Endodermal cell (in vitro differentiated cells): ENCODE data around the gene BANF1. TPM values are rescaled to one million over a fixed set of nuclear protein-coding genes. Genes with fewer than 3 reads are reported as not detected.

Source experiments
- DNase-seq: peaks from one replicate; pipeline ENCODE4 v3.0.0-alpha.2; 2017
- H3K27ac ChIP-seq: 2 replicates; pipeline ENCODE4 v1.5.1; 2013; ENCODE audit warnings: mild to moderate bottlenecking, low read depth, low read length, moderate library complexity
- H3K27me3 ChIP-seq: 2 replicates; pipeline ENCODE4 v1.6.1; 2013; ENCODE audit warnings: mild to moderate bottlenecking, low read length, moderate library complexity; ENCODE audit not compliant: insufficient read depth, control insufficient read depth, poor library complexity, severe bottlenecking
- H3K36me3 ChIP-seq: 2 replicates; pipeline ENCODE4 v1.7.0; 2013; ENCODE audit warnings: mild to moderate bottlenecking, low read length, moderate library complexity; ENCODE audit not compliant: control insufficient read depth, insufficient read depth
- H3K4me1 ChIP-seq: one replicate; pipeline ENCODE4 v1.7.0; 2013; ENCODE audit warnings: low read length; ENCODE audit not compliant: control insufficient read depth, insufficient read depth
- H3K4me3 ChIP-seq: 2 replicates; pipeline ENCODE4 v1.5.1; 2013; ENCODE audit warnings: mild to moderate bottlenecking, low read length, moderate library complexity
- H3K9ac ChIP-seq: 2 replicates; pipeline ENCODE4 v1.6.1; 2013; ENCODE audit warnings: mild to moderate bottlenecking, low read length, moderate library complexity; ENCODE audit not compliant: poor library complexity, severe bottlenecking; ENCODE audit errors: extremely low read depth
- H3K9me3 ChIP-seq: 2 replicates; pipeline ENCODE4 v1.6.1; 2013; ENCODE audit warnings: mild to moderate bottlenecking, low read length, moderate library complexity; ENCODE audit not compliant: control insufficient read depth
- H3K27ac Mint-ChIP-seq: 2 replicates; pipeline ENCODE4 v1.8.0; 2020; ENCODE audit warnings: mixed read lengths
- H3K27me3 Mint-ChIP-seq: 2 replicates; pipeline ENCODE4 v1.8.0; 2021; ENCODE audit warnings: mild to moderate bottlenecking, mixed read lengths; ENCODE audit not compliant: insufficient read depth
- H3K36me3 Mint-ChIP-seq: 2 replicates; pipeline ENCODE4 v1.8.0; 2020; ENCODE audit warnings: low read depth, mixed read lengths
- H3K4me1 Mint-ChIP-seq: 2 replicates; pipeline ENCODE4 v1.8.0; 2020; ENCODE audit warnings: mixed read lengths
- H3K4me3 Mint-ChIP-seq: 2 replicates; pipeline ENCODE4 v1.8.0; 2020; ENCODE audit warnings: mild to moderate bottlenecking, moderate library complexity, mixed read lengths
- H3K9me3 Mint-ChIP-seq: 2 replicates; pipeline ENCODE4 v1.8.0; 2020; ENCODE audit warnings: mild to moderate bottlenecking, mixed read lengths
- CTCF ChIP-seq: fragments of 200-600 bp; sonication (generic); conservative IDR thresholded peaks from 2 replicates; pipeline ENCODE4 v1.5.0; 2021; ENCODE audit warnings: antibody characterized with exemption, mild to moderate bottlenecking
- WGBS, 2 experiments: methylation state at CpG; one replicate each; pipeline versions ENCODE4 v1.1.5 to v1.1.7; 2013; ENCODE audit warnings: missing lambda C conversion rate in 2 of 2, mixed read lengths in 1 of 2; ENCODE audit not compliant: insufficient coverage in 1 of 2, insufficient read length in 1 of 2; 5-methylcytosine and 5-hydroxymethylcytosine counted together
- total RNA-seq, 2 donors: library from RNA; stranded (reverse); fragmentation: NEBNext Ultra II Directional in 1 of 2; extraction: Animal tissue kit (Norgen Biotek cat#: 25700) in 1 of 2; gene quantifications; 2 replicates in 1 of 2; 3 replicates in 1 of 2; pipeline ENCODE4 v1.2.1, GENCODE V29; 2021

BANF1 gene
- total RNA-seq, 2 donors from 2014 or later, result 348 to 409 TPM

- no peaks in the 10 kb centered on the region for H3K36me3 ChIP-seq
- Mint-ChIP-seq H3K27me3 (peaks cover 8% of the 10 kb centered on the region), H3K9me3 (no peaks in the 10 kb centered on the region), H3K4me1 (peaks cover 20% of the 10 kb centered on the region), H3K36me3 (no peaks in the 10 kb centered on the region), H3K4me3 (no peak overlapping the region), H3K27ac (no peak overlapping the region)
- no peak for TF ChIP-seq CTCF
- WGBS, 2 experiments, result 87 to 91% methylated on average over 9 to 12 of the region's 12 CpGs
- H3K9me3 ChIP-seq, result no peaks in the 10 kb centered on the region
- H3K4me1 ChIP-seq, result peaks cover 11% of the 10 kb centered on the region
- H3K27ac ChIP-seq, result no peak overlapping the region
- H3K27me3 ChIP-seq, result no peaks in the 10 kb centered on the region
- DNase-seq, result peak; percentile 64
- no peak overlapping the region for H3K9ac ChIP-seq
- no peak overlapping the region for H3K4me3 ChIP-seq
These were observed 10.9 kb downstream of the BANF1 start for GRCh38 chr11:66012946-66013761.

GRCh38 chr11:66013762-66014100, 11.4 kb downstream of the BANF1 start:
- Histone ChIP-seq H3K27ac (no peak overlapping the region), H3K4me3 (no peak overlapping the region), H3K36me3 (no peaks in the 10 kb centered on the region), H3K27me3 (no peaks in the 10 kb centered on the region), H3K4me1 (peaks cover 7% of the 10 kb centered on the region), H3K9ac (no peak overlapping the region), H3K9me3 (no peaks in the 10 kb centered on the region)
- DNase-seq, result no peak
- H3K4me3 Mint-ChIP-seq, result no peak overlapping the region
- H3K27me3 Mint-ChIP-seq, result peaks cover 8% of the 10 kb centered on the region
- H3K27ac Mint-ChIP-seq, result no peak overlapping the region
- no peak for TF ChIP-seq CTCF
- H3K4me1 Mint-ChIP-seq, result peaks cover 14% of the 10 kb centered on the region
- no peaks in the 10 kb centered on the region for H3K36me3 Mint-ChIP-seq
- WGBS, 2 experiments, result 86 to 95% methylated on average over 4 to 7 of the region's 7 CpGs
- no peaks in the 10 kb centered on the region for H3K9me3 Mint-ChIP-seq

GRCh38 chr11:66014804-66015453, 12.6 kb downstream of the BANF1 start:
- Histone ChIP-seq H3K27ac (no peak overlapping the region), H3K36me3 (no peaks in the 10 kb centered on the region), H3K9ac (no peak overlapping the region), H3K4me1 (peaks cover 5% of the 10 kb centered on the region), H3K9me3 (no peaks in the 10 kb centered on the region), H3K27me3 (no peaks in the 10 kb centered on the region), H3K4me3 (no peak overlapping the region)
- H3K4me3 Mint-ChIP-seq, result no peak overlapping the region
- H3K27ac Mint-ChIP-seq, result no peak overlapping the region
- H3K4me1 Mint-ChIP-seq, result peaks cover 10% of the 10 kb centered on the region
- no peaks in the 10 kb centered on the region for H3K9me3 Mint-ChIP-seq
- TF ChIP-seq CTCF, result no peak
- H3K36me3 Mint-ChIP-seq, result no peaks in the 10 kb centered on the region
- H3K27me3 Mint-ChIP-seq, result peaks cover 8% of the 10 kb centered on the region
- no peak for DNase-seq
- WGBS, 2 experiments, result 93 to 100% methylated on average over 1 to 6 of the region's 6 CpGs
